NCI-H2107 treated with DMSO at 0.1 percent for 48 hours (cell line): ENCODE data around the gene PPM1L.
"Not testable (repeated sequence)": the region's sequence is repeated elsewhere in the genome, so short reads cannot be mapped to it uniquely, and the experiment has no call there.

ENCODE experiments used
- DNase-seq: peaks from one replicate; lab custom pipeline; 2025; ENCODE audit not compliant: unreplicated experiment; lab: John Stamatoyannopoulos, UW

The PPM1L gene

GRCh38 chr3:160755776-160756304 lies at the start of gene PPM1L:
Gene PPM1L, plus strand, starts transcription at chr3:160756231.
- DNase-seq, result peak; percentile 85

- DNase-seq, result peak; percentile 96
These were observed 48.7 kb upstream of the PPM1L start for GRCh38 chr3:160707187-160707794.

GRCh38 chr3:160709477-160710182 lies 46.4 kb upstream of the PPM1L start:
- DNase-seq, result no peak

GRCh38 chr3:160713144-160713543 lies 42.9 kb upstream of the PPM1L start:
- not testable (repeated sequence) for DNase-seq

- no peak for DNase-seq
These were observed 36.3 kb upstream of the PPM1L start for GRCh38 chr3:160719710-160720109.

- no peak for DNase-seq
These were observed 35.8 kb upstream of the PPM1L start for GRCh38 chr3:160720123-160720746.

- no peak for DNase-seq
These were observed 33.7 kb upstream of the PPM1L start for GRCh38 chr3:160722331-160722730.

GRCh38 chr3:160725338-160725737 lies 30.7 kb upstream of the PPM1L start:
- DNase-seq, result no peak

- peak; percentile 86 for DNase-seq
These were observed 20.2 kb upstream of the PPM1L start for GRCh38 chr3:160735826-160736225.

- no peak for DNase-seq
These were observed 18.0 kb upstream of the PPM1L start for GRCh38 chr3:160738048-160738447.

- peak; percentile 98 for DNase-seq
These were observed 17.0 kb upstream of the PPM1L start for GRCh38 chr3:160739079-160739478.

- DNase-seq, result no peak
These were observed 9.1 kb upstream of the PPM1L start for GRCh38 chr3:160746976-160747375.

GRCh38 chr3:160747422-160747821 lies 8.6 kb upstream of the PPM1L start:
- DNase-seq, result no peak

GRCh38 chr3:160748231-160748630 lies 7.8 kb upstream of the PPM1L start:
- DNase-seq, result no peak

- no peak for DNase-seq
These were observed 7.2 kb upstream of the PPM1L start for GRCh38 chr3:160748787-160749186.

GRCh38 chr3:160753953-160754352 lies 2.1 kb upstream of the PPM1L start:
- no peak for DNase-seq

- DNase-seq, result peak; percentile 78
These were observed 1.6 kb upstream of the PPM1L start for GRCh38 chr3:160754371-160754854.

GRCh38 chr3:160754855-160755747 lies 930 bp upstream of the PPM1L start:
- peak; percentile 98 for DNase-seq

- no peak for DNase-seq
These were observed 1.4 kb downstream of the PPM1L start for GRCh38 chr3:160757233-160758106.
